Smooth muscle cell (in vitro differentiated cells): ENCODE data around the gene PRRC2C. TPM values are rescaled to one million over a fixed set of nuclear protein-coding genes. Genes with fewer than 3 reads are reported as not detected.
A peak's percentile ranks its signal among the peaks of the same experiment; 100 is the strongest.

Experiments used
- DNase-seq: peaks from one replicate; lab custom pipeline; 2025; ENCODE audit not compliant: unreplicated experiment; lab: John Stamatoyannopoulos, UW
- H2AFZ ChIP-seq: fragments of 200-600 bp; sonication (generic); 2 replicates; pipeline ENCODE4 v1.6.0; 2016; ENCODE audit warnings: antibody characterized with exemption, low read depth, mild to moderate bottlenecking
- H3F3A ChIP-seq: fragments of 200-600 bp; sonication (generic); 2 replicates; pipeline ENCODE4 v1.6.0; 2017; ENCODE audit warnings: antibody characterized with exemption, low read depth
- H3K27ac ChIP-seq: fragments of 200-600 bp; sonication (generic); 2 replicates; pipeline ENCODE4 v1.5.1; 2016; ENCODE audit warnings: low read depth, mild to moderate bottlenecking
- H3K27me3 ChIP-seq: fragments of 200-600 bp; sonication (generic); 2 replicates; pipeline ENCODE4 v1.6.1; 2016; ENCODE audit warnings: low read depth, mild to moderate bottlenecking
- H3K36me3 ChIP-seq: fragments of 200-600 bp; sonication (generic); 2 replicates; pipeline ENCODE4 v1.5.1; 2016; ENCODE audit warnings: low read depth
- H3K4me1 ChIP-seq: fragments of 200-600 bp; sonication (generic); 2 replicates; pipeline ENCODE4 v1.5.1; 2016; ENCODE audit warnings: low read depth
- H3K4me2 ChIP-seq: fragments of 200-600 bp; sonication (generic); 2 replicates; pipeline ENCODE4 v1.6.0; 2016; ENCODE audit warnings: mild to moderate bottlenecking
- H3K4me3 ChIP-seq: fragments of 200-600 bp; sonication (generic); 2 replicates; pipeline ENCODE4 v1.5.1; 2016; ENCODE audit warnings: mild to moderate bottlenecking
- H3K79me2 ChIP-seq: fragments of 200-600 bp; sonication (generic); 2 replicates; pipeline ENCODE4 v1.6.0; 2016; ENCODE audit warnings: low read depth, mild to moderate bottlenecking
- H3K9ac ChIP-seq: fragments of 200-600 bp; sonication (generic); 2 replicates; pipeline ENCODE4 v1.6.0; 2016; ENCODE audit warnings: low read depth
- H3K9me3 ChIP-seq: fragments of 200-600 bp; sonication (generic); replicated peaks from 2 replicates; pipeline ENCODE4 v1.5.1; 2016; ENCODE audit warnings: low read depth
- H4K20me1 ChIP-seq: fragments of 200-600 bp; sonication (generic); 2 replicates; pipeline ENCODE4 v1.6.0; 2016; ENCODE audit warnings: low read depth
- CTCF ChIP-seq: fragments of 200-600 bp; sonication (generic); IDR thresholded peaks from 2 replicates; pipeline ENCODE4 v1.5.1; 2017; ENCODE audit warnings: borderline replicate concordance, mild to moderate bottlenecking, antibody characterized with exemption; ENCODE audit not compliant: insufficient read depth, poor library complexity, severe bottlenecking
- WGBS: methylation state at CpG from one replicate; pipeline ENCODE4 v1.1.7; 2016; ENCODE audit warnings: low lambda C conversion rate; 5-methylcytosine and 5-hydroxymethylcytosine counted together
- polyA plus RNA-seq: library from polyadenylated mRNA; unstranded; fragments of >200 nt; fragmentation: Nextera tagmentation; extraction: Ambion mirVana; gene quantifications from 2 replicates; pipeline ENCODE4 v1.2.1, GENCODE V29; 2016
- total RNA-seq: library from RNA; depleted of rRNA; stranded (reverse); fragments of >200 nt; gene quantifications from 2 replicates; pipeline ENCODE4 v1.2.3, GENCODE V29; 2014

PRRC2C gene
- total and polyA plus RNA-seq, 2 experiments from 2014 or later, result 89.8 to 106 TPM

- H3K27ac ChIP-seq, result peak overlapping the region; percentile 68
- no peak overlapping the region for H2AFZ ChIP-seq
- H3K4me2 ChIP-seq, result no peak overlapping the region
- no peak for DNase-seq
- H3K4me3 ChIP-seq, result no peak overlapping the region
- WGBS, result 97% methylated on average over 2 of the region's 2 CpGs
- H4K20me1 ChIP-seq, result peaks cover 3% of the 10 kb centered on the region
- TF ChIP-seq CTCF, result no peak
- H3K79me2 ChIP-seq, result no peaks in the 10 kb centered on the region
- peaks cover 5% of the 10 kb centered on the region for H3F3A ChIP-seq
- H3K36me3 ChIP-seq, result peaks cover 42% of the 10 kb centered on the region
- H3K9me3 ChIP-seq, result no peaks in the 10 kb centered on the region
- no peaks in the 10 kb centered on the region for H3K27me3 ChIP-seq
- no peak overlapping the region for H3K9ac ChIP-seq
- H3K4me1 ChIP-seq, result no peaks in the 10 kb centered on the region
These were observed 102.9 kb downstream of the PRRC2C start for GRCh38 chr1:171588230-171588629.

- no peaks in the 10 kb centered on the region for H3K27me3 ChIP-seq
These were observed 104.7 kb downstream of the PRRC2C start for GRCh38 chr1:171590022-171590421.

GRCh38 chr1:171595324-171595723, 110.0 kb downstream of the PRRC2C start:
- H4K20me1 ChIP-seq, result no peaks in the 10 kb centered on the region
- H3K27ac ChIP-seq, result peak overlapping the region; percentile 9
- peaks cover under 1% of the 10 kb centered on the region for H3F3A ChIP-seq
- WGBS, result 74% methylated on average over 1 of the region's 1 CpG
- no peaks in the 10 kb centered on the region for H3K4me1 ChIP-seq
- H3K9me3 ChIP-seq, result no peaks in the 10 kb centered on the region
- DNase-seq, result no peak
- peaks cover 27% of the 10 kb centered on the region for H3K36me3 ChIP-seq
- TF ChIP-seq CTCF, result no peak
- no peaks in the 10 kb centered on the region for H3K79me2 ChIP-seq
- H3K4me2 ChIP-seq, result no peak overlapping the region
- no peak overlapping the region for H3K9ac ChIP-seq
- no peak overlapping the region for H2AFZ ChIP-seq
- no peaks in the 10 kb centered on the region for H3K27me3 ChIP-seq
- H3K4me3 ChIP-seq, result no peak overlapping the region

More at GRCh38 chr1:171590022-171590421, 104.7 kb downstream of the PRRC2C start:
- H3K79me2 ChIP-seq, result no peaks in the 10 kb centered on the region
- peaks cover 28% of the 10 kb centered on the region for H3K36me3 ChIP-seq
- no peaks in the 10 kb centered on the region for H3K4me1 ChIP-seq
- H3K4me3 ChIP-seq, result no peak overlapping the region
- H2AFZ ChIP-seq, result no peak overlapping the region
- no peaks in the 10 kb centered on the region for H3K9me3 ChIP-seq
- 54% methylated on average over 1 of the region's 1 CpG for WGBS
- peak overlapping the region; percentile 68 for H3K27ac ChIP-seq
- no peak for DNase-seq
- no peak for TF ChIP-seq CTCF
- H3K4me2 ChIP-seq, result no peak overlapping the region
- H3F3A ChIP-seq, result peaks cover 5% of the 10 kb centered on the region
- H4K20me1 ChIP-seq, result peaks cover 3% of the 10 kb centered on the region
- peak overlapping the region; percentile 13 for H3K9ac ChIP-seq

- H3K4me1 ChIP-seq, result no peaks in the 10 kb centered on the region
- H3K9ac ChIP-seq, result no peak overlapping the region
- no peak overlapping the region for H2AFZ ChIP-seq
- H3K36me3 ChIP-seq, result peaks cover 19% of the 10 kb centered on the region
- no peak overlapping the region for H3K27ac ChIP-seq
- no peaks in the 10 kb centered on the region for H3K79me2 ChIP-seq
- no peaks in the 10 kb centered on the region for H3K27me3 ChIP-seq
- no peak for DNase-seq
- no peaks in the 10 kb centered on the region for H4K20me1 ChIP-seq
- H3K4me2 ChIP-seq, result no peak overlapping the region
- no peaks in the 10 kb centered on the region for H3K9me3 ChIP-seq
- H3K4me3 ChIP-seq, result no peak overlapping the region
- 95% methylated on average over 1 of the region's 1 CpG for WGBS
- TF ChIP-seq CTCF, result no peak
- H3F3A ChIP-seq, result no peaks in the 10 kb centered on the region
These were observed 110.8 kb downstream of the PRRC2C start for GRCh38 chr1:171596119-171596518.
